Kidney (tissue), 14 donors: ENCODE data around the gene NUP205. TPM values are rescaled to one million over a fixed set of nuclear protein-coding genes. Genes with fewer than 3 reads are reported as not detected.

Source experiments
- DNase-seq, 5 donors: peaks; one replicate each; pipeline ENCODE4 v3.0.0-alpha.2; 2013 to 2020
- FAIRE-seq: peaks from 2 replicates; lab custom pipeline; 2012; peaks lifted over from hg19 to GRCh38; lab: Jason Lieb, UNC
- H3K27ac ChIP-seq, 2 donors: one replicate each; pipeline ENCODE4 v1.7.0; 2013; ENCODE audit warnings: low read depth in 2 of 2, low read length in 2 of 2, inconsistent platforms in 1 of 2
- H3K27me3 ChIP-seq: one replicate; pipeline ENCODE4 v1.7.1; 2013; ENCODE audit warnings: low read length, inconsistent platforms; ENCODE audit not compliant: control insufficient read depth, insufficient read depth
- H3K36me3 ChIP-seq, 3 donors: one replicate each; pipeline versions ENCODE4 v1.7.0 to v1.7.1; 2013; ENCODE audit warnings: low read length in 3 of 3, control low read depth in 1 of 3, inconsistent platforms in 1 of 3; ENCODE audit not compliant: insufficient read depth in 3 of 3, control insufficient read depth in 2 of 3
- H3K4me1 ChIP-seq, 3 donors: one replicate each; pipeline versions ENCODE4 v1.7.0 to v1.7.1; 2013; ENCODE audit warnings: low read length in 3 of 3, inconsistent platforms in 1 of 3, low read depth in 1 of 3; ENCODE audit not compliant: control insufficient read depth in 2 of 3, insufficient read depth in 2 of 3
- H3K4me3 ChIP-seq, 3 donors: one replicate each; pipeline versions ENCODE4 v1.7.0 to v1.8.1; 2013; ENCODE audit warnings: low read length in 3 of 3, control low read depth in 1 of 3, inconsistent platforms in 1 of 3
- H3K9ac ChIP-seq, 3 donors: one replicate each; pipeline versions ENCODE4 v1.7.0 to v1.7.1; 2013; ENCODE audit warnings: low read length in 3 of 3, control low read depth in 1 of 3, inconsistent platforms in 1 of 3
- H3K9me3 ChIP-seq, 3 donors: one replicate each; pipeline versions ENCODE4 v1.7.0 to v1.7.1; 2013; ENCODE audit warnings: low read length in 3 of 3, control low read depth in 1 of 3, inconsistent platforms in 1 of 3; ENCODE audit not compliant: control insufficient read depth in 2 of 3, insufficient read depth in 1 of 3
- intact Hi-C: fragments of 100-400 bp; cut with DNase I; formaldehyde crosslinking; loops from one replicate; pipeline ENCODE4 v1.11.1; 2022
- polyA plus RNA-seq: library from polyadenylated mRNA; stranded (reverse); fragments of 350-450 nt; fragmentation: Illumina TruSeq; extraction: RNeasy Lipid Tissue Mini Kit (QIAGEN cat#74804); gene quantifications from one replicate; pipeline ENCODE4 v1.2.3, GENCODE V29; 2014; ENCODE audit warnings: low read depth, low replicate concordance; ENCODE audit not compliant: insufficient read depth
- total RNA-seq: library from RNA; stranded (reverse); fragmentation: NEBNext Ultra II Directional; extraction: Animal tissue kit (Norgen Biotek cat#: 25700); gene quantifications from one replicate; pipeline ENCODE4 v1.2.1, GENCODE V29; 2021
- TF ChIP-seq, protein P1 (sequence below): IDR thresholded peaks from 3 replicates; pipeline ENCODE4 v1.5.1; 2012; ENCODE audit warnings: mild to moderate bottlenecking, moderate library complexity, borderline replicate concordance; ENCODE audit not compliant: insufficient read depth; ENCODE audit errors: extremely low read depth
- donor health status: control.
- donor health status: control.
- donor health status: control.
- donor health status: control.
- donor health status: control.
- donor health status: DM: yes; HTN: yes; CAD: no.
- donor health status: Normal renal cell carcinoma (clear cell type).

NUP205 gene
- total and polyA plus RNA-seq, 2 donors from 2014 or later: 20.5 to 40.7 TPM

- no peak overlapping the region for H3K9ac ChIP-seq
- H3K27ac ChIP-seq: no peak overlapping the region
- H3K9me3 ChIP-seq: no peaks in the 10 kb centered on the region
- TF ChIP-seq, protein P1, sequence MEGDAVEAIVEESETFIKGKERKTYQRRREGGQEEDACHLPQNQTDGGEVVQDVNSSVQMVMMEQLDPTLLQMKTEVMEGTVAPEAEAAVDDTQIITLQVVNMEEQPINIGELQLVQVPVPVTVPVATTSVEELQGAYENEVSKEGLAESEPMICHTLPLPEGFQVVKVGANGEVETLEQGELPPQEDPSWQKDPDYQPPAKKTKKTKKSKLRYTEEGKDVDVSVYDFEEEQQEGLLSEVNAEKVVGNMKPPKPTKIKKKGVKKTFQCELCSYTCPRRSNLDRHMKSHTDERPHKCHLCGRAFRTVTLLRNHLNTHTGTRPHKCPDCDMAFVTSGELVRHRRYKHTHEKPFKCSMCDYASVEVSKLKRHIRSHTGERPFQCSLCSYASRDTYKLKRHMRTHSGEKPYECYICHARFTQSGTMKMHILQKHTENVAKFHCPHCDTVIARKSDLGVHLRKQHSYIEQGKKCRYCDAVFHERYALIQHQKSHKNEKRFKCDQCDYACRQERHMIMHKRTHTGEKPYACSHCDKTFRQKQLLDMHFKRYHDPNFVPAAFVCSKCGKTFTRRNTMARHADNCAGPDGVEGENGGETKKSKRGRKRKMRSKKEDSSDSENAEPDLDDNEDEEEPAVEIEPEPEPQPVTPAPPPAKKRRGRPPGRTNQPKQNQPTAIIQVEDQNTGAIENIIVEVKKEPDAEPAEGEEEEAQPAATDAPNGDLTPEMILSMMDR: no peak
- intact Hi-C loops: no loop called here
- H3K4me3 ChIP-seq: no peak overlapping the region
- no peak for FAIRE-seq
- peaks cover 2 to 11% (median 9%) of the 10 kb centered on the region in 3 donors for H3K36me3 ChIP-seq
- no peaks in the 10 kb centered on the region for H3K27me3 ChIP-seq
- no peak for DNase-seq
- H3K4me1 ChIP-seq: no peaks in the 10 kb centered on the region
Measured at GRCh38 chr7:135600226-135600625, 42.5 kb downstream of the NUP205 start.

DNA sequence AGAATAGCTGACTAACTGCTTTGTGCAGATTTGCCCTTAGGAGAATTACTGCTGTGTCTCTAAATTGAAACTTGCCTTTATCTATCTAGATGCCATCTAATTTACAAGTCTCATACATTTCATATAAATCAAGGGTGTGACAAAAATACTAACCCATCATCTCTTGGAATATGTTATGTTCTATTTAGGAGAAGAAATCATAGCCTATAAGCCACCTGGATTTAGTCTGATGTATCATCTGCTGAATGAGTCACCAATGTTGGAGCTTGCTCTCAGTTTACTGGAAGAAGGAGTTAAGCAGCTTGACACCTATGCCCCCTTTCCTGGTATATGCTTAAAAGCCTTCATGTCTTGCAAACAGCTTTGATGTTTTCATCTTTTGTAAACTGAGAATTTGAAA, 43.5 kb downstream of the NUP205 start:
- DNase-seq (no peak), FAIRE-seq (no peak)
- TF ChIP-seq, protein P1: no peak
- Histone ChIP-seq H3K27me3 (no peaks in the 10 kb centered on the region), H3K9ac (no peak overlapping the region), H3K4me1 (no peaks in the 10 kb centered on the region), H3K4me3 (no peak overlapping the region), H3K27ac (no peak overlapping the region), H3K9me3 (no peaks in the 10 kb centered on the region), H3K36me3 (peaks cover 2 to 11% (median 9%) of the 10 kb centered on the region in 3 donors)
- intact Hi-C loops: no loop called here

- intact Hi-C loops: no loop called here
- Histone ChIP-seq H3K4me3 (no peak overlapping the region), H3K9ac (no peak overlapping the region), H3K27me3 (no peaks in the 10 kb centered on the region), H3K36me3 (peaks cover 5 to 19% (median 18%) of the 10 kb centered on the region in 3 donors), H3K4me1 (no peaks in the 10 kb centered on the region), H3K27ac (no peak overlapping the region), H3K9me3 (no peaks in the 10 kb centered on the region)
- TF ChIP-seq, protein P1: no peak
- no peak for DNase-seq
- FAIRE-seq: no peak
Measured at GRCh38 chr7:135602304-135602703, 44.6 kb downstream of the NUP205 start.

DNA sequence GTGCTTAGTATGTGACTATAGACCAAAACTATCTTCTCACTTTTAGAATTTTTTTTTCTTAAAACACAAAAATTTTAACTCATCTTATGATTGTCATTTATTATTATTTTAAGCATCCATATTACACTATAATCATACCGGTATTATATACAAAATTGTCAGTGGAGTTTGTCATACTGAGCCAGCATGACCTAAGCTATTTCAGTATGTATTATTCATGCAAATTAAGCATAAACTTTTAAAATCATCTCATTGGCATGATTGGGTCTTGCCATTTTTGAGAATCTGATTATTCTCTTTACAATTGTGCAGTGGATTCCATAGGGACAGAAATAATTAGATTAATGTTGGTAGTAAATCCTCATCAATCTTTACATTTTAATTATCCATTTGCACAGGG, 58.4 kb downstream of the NUP205 start:
- H3K9ac ChIP-seq: no peak overlapping the region
- TF ChIP-seq, protein P1: no peak
- no peaks in the 10 kb centered on the region for H3K9me3 ChIP-seq
- no peak for FAIRE-seq
- H3K27me3 ChIP-seq: no peaks in the 10 kb centered on the region
- no peaks in the 10 kb centered on the region for H3K4me1 ChIP-seq
- H3K36me3 ChIP-seq: peaks cover 9 to 26% (median 9%) of the 10 kb centered on the region in 3 donors
- DNase-seq: no peak
- H3K27ac ChIP-seq: no peak overlapping the region
- H3K4me3 ChIP-seq: no peak overlapping the region
- intact Hi-C loops: no loop called here
